Peyer's patch (tissue), 4 donors: ENCODE data around the gene PPP2R2D.

ENCODE experiments used
- CTCF ChIP-seq, 6 experiments: fragments of 450-650 bp in 4 of 6; fragments of 200-600 bp in 2 of 6; sonication (generic) in 1 of 6; IDR thresholded peaks; one replicate each; pipeline ENCODE4 v1.5.1; 2017 to 2019; ENCODE audit warnings: antibody characterized with exemption in 6 of 6, mild to moderate bottlenecking in 3 of 6, moderate library complexity in 1 of 6
- POLR2A ChIP-seq, 2 donors: fragments of 450-650 bp; IDR thresholded peaks; one replicate each; pipeline ENCODE4 v1.5.1; 2017; ENCODE audit warnings: antibody characterized with exemption in 2 of 2, mild to moderate bottlenecking in 2 of 2, moderate library complexity in 2 of 2

DNA sequence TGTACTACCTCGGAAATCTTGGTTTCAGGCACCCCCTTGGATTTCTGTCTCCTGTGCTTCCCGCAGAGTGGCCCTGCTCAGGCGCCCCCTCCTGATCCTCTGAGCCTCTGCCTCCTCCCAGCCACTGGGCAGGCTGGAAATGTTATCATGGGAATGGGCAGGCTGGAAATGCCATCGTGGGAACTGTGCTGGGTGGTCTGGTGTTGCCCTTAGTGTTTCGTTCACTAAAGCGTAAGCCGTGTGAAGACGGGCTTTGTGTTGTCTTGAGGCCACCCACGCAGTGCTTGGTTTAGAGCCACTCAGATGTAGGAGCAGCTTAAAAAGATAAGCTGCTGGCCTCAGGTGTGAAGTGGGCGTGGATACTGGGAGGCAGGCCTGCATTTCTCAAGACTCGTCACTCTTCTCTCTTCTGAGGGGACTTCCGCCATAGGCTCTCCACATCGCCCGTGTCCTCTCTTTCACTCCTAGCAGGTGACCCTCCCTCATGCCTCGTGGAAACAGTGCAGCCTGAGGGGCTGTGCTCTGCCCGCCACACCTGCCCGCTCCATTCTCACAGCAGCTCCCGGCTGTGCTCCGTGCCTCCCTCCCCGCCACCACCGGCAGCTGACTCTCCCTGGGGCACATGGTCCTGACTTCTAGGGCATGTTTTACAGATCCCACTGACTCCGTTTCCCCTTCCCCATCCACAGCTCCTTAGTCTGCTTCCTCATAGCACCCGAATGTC lies 28.5 kb downstream of the PPP2R2D start:
- TF ChIP-seq CTCF (IDR thresholded peaks at IDR 0.05) (no peak), POLR2A (IDR thresholded peaks at IDR 0.05) (no peak)
